Tibial nerve (tissue), 3 donors: ENCODE results near the gene FAM135A.

Experiments
- POLR2A ChIP-seq, 2 donors: fragments of 450-650 bp; IDR thresholded peaks; one replicate each; pipeline ENCODE4 v1.6.1; 2017; ENCODE audit warnings: antibody characterized with exemption in 2 of 2, mild to moderate bottlenecking in 2 of 2, moderate library complexity in 2 of 2
- TF ChIP-seq, protein P1 (sequence below), 5 experiments: fragments of 200-600 bp in 3 of 5; fragments of 450-650 bp in 2 of 5; sonication (generic) in 3 of 5; IDR thresholded peaks; one replicate each; pipeline ENCODE4 v1.5.1; 2016 to 2019; ENCODE audit warnings: antibody characterized with exemption in 5 of 5, mild to moderate bottlenecking in 3 of 5, moderate library complexity in 2 of 5

DNA sequence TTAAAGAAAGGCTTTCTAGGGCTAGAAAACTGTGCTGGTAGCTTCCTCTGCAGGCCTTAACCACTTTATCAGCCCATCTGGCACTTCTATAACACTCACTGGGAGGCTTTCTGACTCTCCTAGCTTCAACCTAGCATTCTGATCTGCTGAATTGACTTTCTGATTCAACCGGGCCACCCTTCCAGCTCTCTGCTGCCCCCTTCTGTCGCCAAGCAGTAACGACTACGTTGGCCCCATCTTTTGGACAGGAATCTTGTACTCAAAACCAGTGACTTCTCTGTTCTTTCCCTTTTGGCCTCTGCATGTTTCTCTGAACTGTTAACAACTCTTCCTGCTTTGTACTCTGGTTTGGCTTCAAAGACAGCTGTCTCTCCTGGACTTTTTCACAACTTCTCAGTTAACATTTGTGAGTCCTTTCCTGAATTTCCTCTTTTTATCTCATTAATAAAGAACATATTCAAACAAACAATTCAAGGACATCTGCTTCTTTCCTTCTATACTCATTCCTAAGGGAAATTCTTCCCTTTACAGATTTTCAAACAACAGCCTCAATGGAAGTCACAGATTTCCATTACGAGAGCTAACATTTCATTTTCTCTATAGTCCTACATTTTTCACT, 43.9 kb upstream of the FAM135A start:
- TF ChIP-seq, protein P1, sequence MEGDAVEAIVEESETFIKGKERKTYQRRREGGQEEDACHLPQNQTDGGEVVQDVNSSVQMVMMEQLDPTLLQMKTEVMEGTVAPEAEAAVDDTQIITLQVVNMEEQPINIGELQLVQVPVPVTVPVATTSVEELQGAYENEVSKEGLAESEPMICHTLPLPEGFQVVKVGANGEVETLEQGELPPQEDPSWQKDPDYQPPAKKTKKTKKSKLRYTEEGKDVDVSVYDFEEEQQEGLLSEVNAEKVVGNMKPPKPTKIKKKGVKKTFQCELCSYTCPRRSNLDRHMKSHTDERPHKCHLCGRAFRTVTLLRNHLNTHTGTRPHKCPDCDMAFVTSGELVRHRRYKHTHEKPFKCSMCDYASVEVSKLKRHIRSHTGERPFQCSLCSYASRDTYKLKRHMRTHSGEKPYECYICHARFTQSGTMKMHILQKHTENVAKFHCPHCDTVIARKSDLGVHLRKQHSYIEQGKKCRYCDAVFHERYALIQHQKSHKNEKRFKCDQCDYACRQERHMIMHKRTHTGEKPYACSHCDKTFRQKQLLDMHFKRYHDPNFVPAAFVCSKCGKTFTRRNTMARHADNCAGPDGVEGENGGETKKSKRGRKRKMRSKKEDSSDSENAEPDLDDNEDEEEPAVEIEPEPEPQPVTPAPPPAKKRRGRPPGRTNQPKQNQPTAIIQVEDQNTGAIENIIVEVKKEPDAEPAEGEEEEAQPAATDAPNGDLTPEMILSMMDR (IDR thresholded peaks at IDR 0.05) = peak; percentile 65 to 89 (median 83)
- TF ChIP-seq POLR2A (IDR thresholded peaks at IDR 0.05) = no peak
